ENCODE data around the gene CFAP97D2.

- no peak for TF ChIP-seq CTCF (IDR thresholded peaks at IDR 0.05)
- TF ChIP-seq POLR2A (IDR thresholded peaks at IDR 0.05), result no peak
Observed at GRCh38 chr13:114145722-114146121, 33.3 kb upstream of the CFAP97D2 start.

All from thyroid gland (tissue), 4 donors.